HepG2 (cell line): ENCODE results near the gene EFS. TPM values are rescaled to one million over a fixed set of nuclear protein-coding genes. Genes with fewer than 3 reads are reported as not detected.

Experiments
- ARNTL ChIP-seq: sonication (generic); formaldehyde crosslinking; IDR thresholded peaks from 2 replicates; pipeline ENCODE4 v1.4.0; 2020; ENCODE audit warnings: mild to moderate bottlenecking, missing genetic modification reagents
- DMAP1 ChIP-seq: IDR thresholded peaks from 2 replicates; pipeline ENCODE4 v1.6.1; 2016
- E2F1 ChIP-seq: sonication (generic); formaldehyde crosslinking; IDR thresholded peaks from 2 replicates; pipeline ENCODE4 v1.5.0; 2020; ENCODE audit warnings: missing genetic modification reagents
- FOXK2 ChIP-seq: fragments of 450-650 bp; IDR thresholded peaks from 2 replicates; pipeline ENCODE4 v1.6.1; 2016
- HOXA9 ChIP-seq: sonication (generic); formaldehyde crosslinking; IDR thresholded peaks from 2 replicates; pipeline ENCODE4 v1.8.1; 2022; ENCODE audit warnings: missing genetic modification reagents, mild to moderate bottlenecking, moderate library complexity, borderline replicate concordance
- KLF11 ChIP-seq: IDR thresholded peaks from 2 replicates; pipeline ENCODE4 v1.6.1; 2016; ENCODE audit warnings: missing compliant biosample characterization
- MTERF4 ChIP-seq: sonication (generic); formaldehyde crosslinking; IDR thresholded peaks from 2 replicates; pipeline ENCODE4 v1.8.0; 2023; ENCODE audit warnings: mild to moderate bottlenecking, missing genetic modification reagents
- MXD3 ChIP-seq: IDR thresholded peaks from 2 replicates; pipeline ENCODE4 v1.6.1; 2016; ENCODE audit warnings: mild to moderate bottlenecking, missing biosample characterization, missing genetic modification reagents
- MYC ChIP-seq: sonication (generic); formaldehyde crosslinking; IDR thresholded peaks from 2 replicates; pipeline ENCODE4 v1.9.0; 2021; ENCODE audit warnings: missing genetic modification reagents, borderline replicate concordance
- MYNN ChIP-seq: sonication (generic); formaldehyde crosslinking; IDR thresholded peaks from 2 replicates; pipeline ENCODE4 v1.4.0; 2020; ENCODE audit warnings: mild to moderate bottlenecking, low read depth, missing genetic modification reagents
- NCOA2 ChIP-seq: sonication (generic); formaldehyde crosslinking; IDR thresholded peaks from 2 replicates; pipeline ENCODE4 v1.8.0; 2022; ENCODE audit warnings: inconsistent platforms
- NFE2 ChIP-seq: sonication (generic); formaldehyde crosslinking; IDR thresholded peaks from 2 replicates; pipeline ENCODE4 v1.4.0; 2020; ENCODE audit warnings: missing genetic modification reagents
- RARG ChIP-seq: sonication (generic); formaldehyde crosslinking; IDR thresholded peaks from 2 replicates; pipeline ENCODE4 v1.4.0; 2020; ENCODE audit warnings: low read depth, mild to moderate bottlenecking, missing genetic modification reagents
- REL ChIP-seq: sonication (generic); formaldehyde crosslinking; conservative IDR thresholded peaks from 2 replicates; pipeline ENCODE4 v1.8.0; 2022; ENCODE audit warnings: mild to moderate bottlenecking, missing genetic modification reagents, moderate library complexity
- SIN3B ChIP-seq: fragments of 150-350 bp; IDR thresholded peaks from 2 replicates; pipeline ENCODE4 v1.6.1; 2014; ENCODE audit warnings: low read length
- SKI ChIP-seq: fragments of 450-650 bp; IDR thresholded peaks from one replicate; pipeline ENCODE4 v1.6.1; 2018; ENCODE audit warnings: mild to moderate bottlenecking; ENCODE audit not compliant: partially characterized antibody
- TARDBP ChIP-seq: sonication (generic); formaldehyde crosslinking; IDR thresholded peaks from 2 replicates; pipeline ENCODE4 v1.8.0; 2022; ENCODE audit warnings: mild to moderate bottlenecking, missing genetic modification reagents
- THAP7 ChIP-seq: sonication (generic); formaldehyde crosslinking; IDR thresholded peaks from 2 replicates; pipeline ENCODE4 v1.8.1; 2023; ENCODE audit warnings: mild to moderate bottlenecking, missing genetic modification reagents
- ZMYM4 ChIP-seq: sonication (generic); formaldehyde crosslinking; IDR thresholded peaks from 2 replicates; pipeline ENCODE4 v1.8.1; 2023; ENCODE audit warnings: mild to moderate bottlenecking, missing genetic modification reagents
- ZNF280D ChIP-seq: sonication (generic); formaldehyde crosslinking; IDR thresholded peaks from 2 replicates; pipeline ENCODE4 v1.5.1; 2020; ENCODE audit warnings: mild to moderate bottlenecking, missing genetic modification reagents
- ZNF597 ChIP-seq: sonication (generic); formaldehyde crosslinking; IDR thresholded peaks from 2 replicates; pipeline ENCODE4 v1.5.0; 2020; ENCODE audit warnings: missing genetic modification reagents
- ZNF644 ChIP-seq: IDR thresholded peaks from 2 replicates; pipeline ENCODE4 v1.6.1; 2016; ENCODE audit warnings: low read depth
- ZNF839 ChIP-seq: sonication (generic); formaldehyde crosslinking; IDR thresholded peaks from 2 replicates; pipeline ENCODE4 v1.4.0; 2020; ENCODE audit warnings: missing genetic modification reagents, mild to moderate bottlenecking, borderline replicate concordance
- ZSCAN31 ChIP-seq: sonication (generic); formaldehyde crosslinking; IDR thresholded peaks from 2 replicates; pipeline ENCODE4 v1.5.0; 2020; ENCODE audit warnings: low read depth, mild to moderate bottlenecking, missing genetic modification reagents
- polyA plus RNA-seq, 8 experiments: library from polyadenylated mRNA; depleted of rRNA in 3 of 8; stranded (reverse) in 7 of 8; unstranded in 1 of 8; fragments of >200 nt; fragmentation: Illumina TruSeq in 4 of 8; extraction: Trizol in 4 of 8; gene quantifications; 2 replicates each; pipeline versions ENCODE4 v1.2.1 to v1.2.3, GENCODE V29; 2011 to 2016; ENCODE audit warnings: low read depth in 4 of 8, missing spikeins in 1 of 8, mixed read lengths in 1 of 8; ENCODE audit not compliant: insufficient read depth in 1 of 8
- total RNA-seq, 5 experiments: library from RNA; depleted of rRNA; stranded (reverse); fragments of >200 nt; fragmentation: Illumina TruSeq; extraction: Trizol; gene quantifications; 2 replicates each; pipeline ENCODE4 v1.2.3, GENCODE V29; 2016; ENCODE audit warnings: low read depth in 1 of 5

The EFS gene
- total and polyA plus RNA-seq, 2 of the 13 experiments (the other 11 are each of a cell fraction or from before 2014, with no cell fraction given) = not detected

GRCh38 chr14:23379366-23380196 lies 14.6 kb upstream of the EFS start (continued):
- TF ChIP-seq FOXK2 (no peak), DMAP1 (CRISPR knock-in tag) (no peak), HOXA9 (CRISPR knock-in tag) (no peak), TARDBP (no peak), E2F1 (no peak), RARG (CRISPR knock-in tag) (no peak), THAP7 (CRISPR knock-in tag) (no peak), ZNF597 (no peak), MYNN (CRISPR knock-in tag) (no peak; the same call in 1 of the 2 replicates), SKI (no peak), SIN3B (no peak), ZNF839 (CRISPR knock-in tag) (no peak; the same call in 1 of the 2 replicates), MXD3 (peak; percentile 37; the same call in 1 of the 2 replicates), KLF11 (CRISPR knock-in tag) (no peak), ZNF280D (CRISPR knock-in tag) (no peak), ZMYM4 (CRISPR knock-in tag) (peak; percentile 54; the same call in 1 of the 2 replicates), ZNF644 (CRISPR knock-in tag) (no peak), MYC (CRISPR knock-in tag) (peak; percentile 53; the same call in 1 of the 2 replicates), REL (CRISPR knock-in tag) (no peak), NFE2 (no peak), ARNTL (CRISPR knock-in tag) (no peak), ZSCAN31 (CRISPR knock-in tag) (no peak), NCOA2 (CRISPR knock-in tag) (no peak), MTERF4 (no peak)
